A549 (cell line): ENCODE results near the gene LDLRAD3. TPM values are rescaled to one million over a fixed set of nuclear protein-coding genes. Genes with fewer than 3 reads are reported as not detected.

Experiments
- ATAC-seq, 2 experiments: fragments of 200-7000 bp in 1 of 2; fragments of >200 bp in 1 of 2; cut with Nextera tagmentation in 1 of 2; cut with Tn5 transposase in 1 of 2; 3 replicates each; pipeline versions ENCODE4 v1.8.0 to v1.9.1; 2018 to 2020; ENCODE audit warnings: mild to moderate bottlenecking in 1 of 2, moderate library complexity in 1 of 2
- CTCF ChIA-PET: fragments of 300-600 bp; sonication (Branson Sonifier 250); formaldehyde crosslinking; extraction: SDS; loops from one replicate; lab custom pipeline; 2021; ENCODE audit warnings: antibody characterized with exemption, inconsistent platforms; lab: Yijun Ruan, JAX
- POLR2A ChIA-PET: fragments of 350-600 bp; formaldehyde crosslinking; extraction: SDS; loops from one replicate; lab custom pipeline; 2021; ENCODE audit warnings: antibody characterized with exemption, inconsistent platforms; lab: Yijun Ruan, JAX
- DNase-seq, 2 experiments: peaks; one replicate each; pipeline versions ENCODE4 v3.0.0 to v3.0.0-alpha.2; 2011 to 2016; ENCODE audit warnings: low read depth in 1 of 2, low spot score in 1 of 2
- FAIRE-seq: peaks from 2 replicates; lab custom pipeline; 2011; peaks lifted over from hg19 to GRCh38; lab: Jason Lieb, UNC
- H3K27ac ChIP-seq, 2 experiments: fragments of >200 bp; sonication (Bioruptor Twin); formaldehyde crosslinking; 3 replicates each; pipeline ENCODE4 v1.5.1; 2016 to 2017
- H3K4me1 ChIP-seq: fragments of >200 bp; sonication (Bioruptor Twin); formaldehyde crosslinking; 3 replicates; pipeline ENCODE4 v1.6.1; 2016
- H3K4me2 ChIP-seq: fragments of >200 bp; sonication (Bioruptor Twin); formaldehyde crosslinking; 3 replicates; pipeline ENCODE4 v1.6.1; 2016
- H3K4me3 ChIP-seq: fragments of >200 bp; sonication (Bioruptor Twin); formaldehyde crosslinking; 3 replicates; pipeline ENCODE4 v1.5.1; 2016
- H3K9me3 ChIP-seq: fragments of >200 bp; sonication (Bioruptor Twin); formaldehyde crosslinking; 3 replicates; pipeline ENCODE4 v1.6.1; 2016
- ATOH8 ChIP-seq: fragments of 250-450 bp; sonication (Bioruptor Pico); IDR thresholded peaks from 2 replicates; pipeline ENCODE4 v1.5.0; 2020; ENCODE audit warnings: low read depth, mild to moderate bottlenecking, moderate library complexity
- BCL3 ChIP-seq: fragments of >200 bp; sonication (Bioruptor Twin); formaldehyde crosslinking; IDR thresholded peaks from 3 replicates; pipeline ENCODE4 v1.6.1; 2016
- CBX2 ChIP-seq: fragments of 200-600 bp; sonication (generic); IDR thresholded peaks from 2 replicates; pipeline ENCODE4 v1.6.1; 2016; ENCODE audit warnings: low read depth, mild to moderate bottlenecking, borderline replicate concordance
- CEBPB ChIP-seq, 2 experiments: fragments of >200 bp in 1 of 2; sonication (Bioruptor Twin) in 1 of 2; formaldehyde crosslinking in 1 of 2; IDR thresholded peaks; 2 replicates each; pipeline ENCODE4 v1.6.1; 2012 to 2016
- CTCF ChIP-seq: fragments of >200 bp; sonication (Bioruptor Twin); formaldehyde crosslinking; IDR thresholded peaks from 3 replicates; pipeline ENCODE4 v1.5.1; 2016
- FOSL2 ChIP-seq, 2 experiments: fragments of 450-650 bp in 1 of 2; fragments of >200 bp in 1 of 2; sonication (Bioruptor Twin) in 1 of 2; formaldehyde crosslinking; IDR thresholded peaks; 2 replicates each; pipeline versions ENCODE4 v1.5.0 to v1.6.1; 2016 to 2020; ENCODE audit warnings: mild to moderate bottlenecking in 1 of 2, moderate library complexity in 1 of 2
- GATA3 ChIP-seq: IDR thresholded peaks from 2 replicates; pipeline ENCODE4 v1.6.1; 2012; ENCODE audit warnings: borderline replicate concordance
- HEYL ChIP-seq: fragments of 250-450 bp; sonication (Bioruptor Pico); IDR thresholded peaks from 2 replicates; pipeline ENCODE4 v1.8.0; 2021; ENCODE audit warnings: mild to moderate bottlenecking, moderate library complexity
- HOXA7 ChIP-seq: fragments of 250-450 bp; sonication (Bioruptor Pico); IDR thresholded peaks from 2 replicates; pipeline ENCODE4 v1.5.0; 2020; ENCODE audit warnings: mild to moderate bottlenecking, moderate library complexity
- KDM5A ChIP-seq: fragments of 200-600 bp; sonication (generic); IDR thresholded peaks from 2 replicates; pipeline ENCODE4 v1.6.1; 2016; ENCODE audit warnings: antibody characterized with exemption, mild to moderate bottlenecking
- MAFK ChIP-seq: fragments of 450-650 bp; IDR thresholded peaks from 2 replicates; pipeline ENCODE4 v1.6.1; 2014; ENCODE audit not compliant: partially characterized antibody
- MAX ChIP-seq: IDR thresholded peaks from 2 replicates; pipeline ENCODE4 v1.6.1; 2012
- MYC ChIP-seq: IDR thresholded peaks from 2 replicates; pipeline ENCODE4 v1.6.1; 2012; ENCODE audit warnings: mild to moderate bottlenecking, inconsistent platforms, low read length, improper control_type of control experiment, borderline replicate concordance
- NFE2L2 ChIP-seq: fragments of 150-350 bp; conservative IDR thresholded peaks from 2 replicates; pipeline ENCODE4 v1.6.1; 2014; ENCODE audit warnings: low read length
- PBX3 ChIP-seq: IDR thresholded peaks from 2 replicates; pipeline ENCODE4 v1.6.1; 2012
- PHF8 ChIP-seq: fragments of 200-600 bp; sonication (generic); IDR thresholded peaks from 2 replicates; pipeline ENCODE4 v1.6.1; 2016; ENCODE audit warnings: low read depth, mild to moderate bottlenecking, antibody characterized with exemption, moderate library complexity, borderline replicate concordance
- POLR2A ChIP-seq: IDR thresholded peaks from 2 replicates; pipeline ENCODE4 v1.6.1; 2012; ENCODE audit warnings: mild to moderate bottlenecking, low read length
- RARB ChIP-seq: fragments of 250-450 bp; sonication (Bioruptor Pico); IDR thresholded peaks from 2 replicates; pipeline ENCODE4 v1.8.0; 2021; ENCODE audit warnings: mild to moderate bottlenecking, moderate library complexity
- RFX5 ChIP-seq: fragments of 450-650 bp; IDR thresholded peaks from 2 replicates; pipeline ENCODE4 v1.7.1; 2014; ENCODE audit warnings: antibody characterized with exemption, mild to moderate bottlenecking, moderate library complexity
- RNF2 ChIP-seq: fragments of 200-600 bp; sonication (generic); IDR thresholded peaks from 2 replicates; pipeline ENCODE4 v1.6.1; 2016; ENCODE audit warnings: low read depth, mild to moderate bottlenecking, antibody characterized with exemption, moderate library complexity, borderline replicate concordance
- SMC3 ChIP-seq: fragments of >200 bp; sonication (Bioruptor Twin); formaldehyde crosslinking; IDR thresholded peaks from 3 replicates; pipeline ENCODE4 v1.6.1; 2018; ENCODE audit warnings: inconsistent platforms
- TFCP2L1 ChIP-seq: fragments of 250-450 bp; sonication (Bioruptor Pico); IDR thresholded peaks from 2 replicates; pipeline ENCODE4 v1.5.0; 2021; ENCODE audit warnings: mild to moderate bottlenecking
- ZC3H11A ChIP-seq: fragments of 450-650 bp; IDR thresholded peaks from 2 replicates; pipeline ENCODE4 v1.6.1; 2014; ENCODE audit warnings: antibody characterized with exemption, mild to moderate bottlenecking
- ZNF302 ChIP-seq: fragments of 250-450 bp; sonication (Bioruptor Pico); IDR thresholded peaks from 2 replicates; pipeline ENCODE4 v1.9.0; 2021; ENCODE audit warnings: inconsistent platforms, mild to moderate bottlenecking, moderate library complexity
- WGBS: methylation state at CpG from one replicate; pipeline ENCODE4 v1.1.6; 2017; ENCODE audit errors: missing lambda C conversion rate; 5-methylcytosine and 5-hydroxymethylcytosine counted together
- polyA plus RNA-seq, 4 experiments: library from polyadenylated mRNA; depleted of rRNA in 3 of 4; stranded (reverse); fragments of >200 nt; fragmentation: RNase III in 1 of 4; extraction: RNeasy Plus Mini Kit Qiagen cat#74134 plus additional on column Dnase treatment in 1 of 4; gene quantifications; 2 replicates in 3 of 4; 3 replicates in 1 of 4; pipeline ENCODE4 v1.2.3, GENCODE V29; 2011 to 2017

Gene LDLRAD3
- polyA plus RNA-seq, 2 of the 4 experiments (the other 2 are of a cell fraction): 10.5 to 13.2 TPM

- DNase-seq (no peak), FAIRE-seq (no peak), ATAC-seq (no peak)
- Histone ChIP-seq H3K9me3 (no peaks in the 10 kb centered on the region), H3K4me1 (no peaks in the 10 kb centered on the region), H3K4me2 (no peak overlapping the region), H3K4me3 (no peak overlapping the region), H3K27ac (no peak overlapping the region)
- POLR2A ChIA-PET: no interaction called here
- 73% methylated on average over 5 of the region's 5 CpGs for WGBS
- CTCF ChIA-PET: interaction anchor here (1.3 to 1.4 kb wide), 2 partner anchors 51 to 70 kb away, joined by 3 to 4 read pairs; no protein-coding TSS in a partner anchor
- TF ChIP-seq SMC3: no peak
- TF ChIP-seq CTCF: no peak
- no peak for TF ChIP-seq MAFK
- TF ChIP-seq KDM5A: no peak
- TF ChIP-seq NFE2L2: no peak
- no peak for TF ChIP-seq GATA3
- no peak for TF ChIP-seq CEBPB (IDR thresholded peaks at IDR 0.05)
- no peak for TF ChIP-seq MAX
- TF ChIP-seq HEYL (CRISPR knock-in tag): no peak
- TF ChIP-seq TFCP2L1 (CRISPR knock-in tag): no peak
Observed at GRCh38 chr11:36195496-36196354, 251.9 kb downstream of the LDLRAD3 start.

- ATAC-seq (no peak), FAIRE-seq (no peak)
- CTCF ChIA-PET: no interaction called here
Observed at GRCh38 chr11:36196411-36196998, 252.6 kb downstream of the LDLRAD3 start.

More at GRCh38 chr11:36196411-36196998, 252.6 kb downstream of the LDLRAD3 start:
- H3K4me1 ChIP-seq: no peaks in the 10 kb centered on the region
- H3K9me3 ChIP-seq: no peaks in the 10 kb centered on the region
- no peak overlapping the region for H3K4me3 ChIP-seq
- H3K4me2 ChIP-seq: no peak overlapping the region
- H3K27ac ChIP-seq: no peak overlapping the region
- WGBS: 92% methylated on average over 7 of the region's 7 CpGs
- TF ChIP-seq FOSL2 (IDR thresholded peaks at IDR 0.05) (no peak), FOSL2 (CRISPR knock-in tag; IDR thresholded peaks at IDR 0.05) (no peak), RNF2 (no peak), ATOH8 (CRISPR knock-in tag) (no peak), NFE2L2 (no peak), POLR2A (no peak), ZC3H11A (no peak), KDM5A (no peak), PBX3 (no peak), RFX5 (no peak), BCL3 (no peak), HOXA7 (CRISPR knock-in tag) (no peak), MYC (no peak), GATA3 (no peak), PHF8 (no peak), MAX (no peak), CBX2 (no peak), ZNF302 (CRISPR knock-in tag) (no peak), RARB (CRISPR knock-in tag) (no peak)
- DNase-seq: no peak
- POLR2A ChIA-PET: no interaction called here
